IMR-90 (cell line): ENCODE data around the gene SHB. TPM values are rescaled to one million over a fixed set of nuclear protein-coding genes. Genes with fewer than 3 reads are reported as not detected.

ENCODE experiments used
- ATAC-seq: fragments of 200-7000 bp; cut with Tn5 transposase; 2 replicates; pipeline ENCODE4 v1.9.1; 2020; ENCODE audit warnings: low read depth, mild to moderate bottlenecking, moderate library complexity
- BruUV-seq: library from RNA; stranded (reverse); fragments of 400-500 nt; replicated peaks from 2 replicates; lab custom pipeline; 2021; lab: Mats Ljungman, UMichigan
- CTCF ChIA-PET: fragments of 300-600 bp; formaldehyde crosslinking; extraction: SDS; loops from one replicate; lab custom pipeline; 2021; ENCODE audit warnings: antibody characterized with exemption; lab: Yijun Ruan, JAX
- POLR2A ChIA-PET: fragments of 300-600 bp; sonication (Branson Sonifier 250); formaldehyde crosslinking; loops from one replicate; lab custom pipeline; 2022; ENCODE audit warnings: antibody characterized with exemption; ENCODE audit not compliant: unreplicated experiment; lab: Charles Lee
- DNase-seq: peaks from one replicate; pipeline ENCODE4 v3.0.0; 2013
- H2AFZ ChIP-seq: replicated peaks from 2 replicates; pipeline ENCODE3; 2013; ENCODE audit warnings: low read length, mild to moderate bottlenecking; ENCODE audit not compliant: poor library complexity
- H2AK5ac ChIP-seq: 2 replicates; pipeline ENCODE4 v1.6.1; 2013; ENCODE audit warnings: low read depth, low read length, inconsistent platforms
- H2AK9ac ChIP-seq: replicated peaks from 2 replicates; pipeline ENCODE3; 2013; ENCODE audit warnings: mild to moderate bottlenecking, low read depth, low read length, moderate library complexity; ENCODE audit not compliant: poor library complexity
- H2BK120ac ChIP-seq: 2 replicates; pipeline ENCODE4 v1.6.1; 2013; ENCODE audit warnings: low read depth, low read length, inconsistent platforms
- H2BK15ac ChIP-seq: 3 replicates; pipeline ENCODE4 v1.6.1; 2013; ENCODE audit warnings: low read depth, low read length, inconsistent platforms
- H2BK20ac ChIP-seq: 2 replicates; pipeline ENCODE4 v1.6.1; 2013; ENCODE audit warnings: low read depth, mild to moderate bottlenecking, inconsistent platforms, low read length, moderate library complexity
- H2BK5ac ChIP-seq: 2 replicates; pipeline ENCODE4 v1.6.1; 2013; ENCODE audit warnings: mild to moderate bottlenecking, low read depth, low read length, inconsistent platforms; ENCODE audit not compliant: poor library complexity, severe bottlenecking
- H3K14ac ChIP-seq: replicated peaks from 2 replicates; pipeline ENCODE4 v1.6.1; 2013; ENCODE audit warnings: low read depth, low read length, inconsistent platforms
- H3K18ac ChIP-seq: 2 replicates; pipeline ENCODE4 v1.6.1; 2013; ENCODE audit warnings: low read depth, low read length, control low read depth
- H3K23ac ChIP-seq: 2 replicates; pipeline ENCODE4 v1.6.1; 2013; ENCODE audit warnings: low read depth, low read length, inconsistent platforms
- H3K27ac ChIP-seq: 2 replicates; pipeline ENCODE4 v1.5.1; 2013; ENCODE audit warnings: mild to moderate bottlenecking, control low read depth, low read length; ENCODE audit not compliant: insufficient read depth
- H3K27me3 ChIP-seq: 2 replicates; pipeline ENCODE4 v1.6.1; 2013; ENCODE audit warnings: low read length; ENCODE audit not compliant: control insufficient read depth, insufficient read depth
- H3K36me3 ChIP-seq: 2 replicates; pipeline ENCODE4 v1.6.1; 2013; ENCODE audit warnings: low read length, mixed read lengths; ENCODE audit not compliant: control insufficient read depth, insufficient read depth
- H3K4ac ChIP-seq: 2 replicates; pipeline ENCODE4 v1.6.1; 2013; ENCODE audit warnings: low read depth, low read length, inconsistent platforms
- H3K4me1 ChIP-seq: 2 replicates; pipeline ENCODE4 v1.6.1; 2013; ENCODE audit warnings: low read length, mixed read lengths; ENCODE audit not compliant: control insufficient read depth, insufficient read depth
- H3K4me2 ChIP-seq: 2 replicates; pipeline ENCODE4 v1.6.1; 2013; ENCODE audit warnings: low read depth, mild to moderate bottlenecking, control low read depth, low read length, moderate library complexity
- H3K4me3 ChIP-seq: 2 replicates; pipeline ENCODE4 v1.5.1; 2013; ENCODE audit warnings: low read depth, mild to moderate bottlenecking, control low read depth, low read length, moderate library complexity; ENCODE audit not compliant: insufficient read depth
- H3K56ac ChIP-seq: 2 replicates; pipeline ENCODE4 v1.6.1; 2013; ENCODE audit warnings: low read length, inconsistent platforms; ENCODE audit not compliant: insufficient read depth; ENCODE audit errors: extremely low read depth
- H3K79me1 ChIP-seq, 2 experiments: 2 replicates each; pipeline ENCODE4 v1.6.1; 2013; ENCODE audit warnings: low read length in 2 of 2, inconsistent platforms in 1 of 2, low read depth in 1 of 2
- H3K9ac ChIP-seq: 2 replicates; pipeline ENCODE4 v1.6.1; 2013; ENCODE audit warnings: low read depth, low read length, control low read depth
- H3K9me1 ChIP-seq: 2 replicates; pipeline ENCODE4 v1.6.1; 2013; ENCODE audit warnings: low read length, inconsistent platforms; ENCODE audit not compliant: insufficient read depth
- H3K9me3 ChIP-seq: 2 replicates; pipeline ENCODE4 v1.6.1; 2013; ENCODE audit warnings: low read length; ENCODE audit not compliant: control insufficient read depth, insufficient read depth
- H4K20me1 ChIP-seq: 2 replicates; pipeline ENCODE4 v1.6.1; 2013; ENCODE audit warnings: low read length, inconsistent platforms; ENCODE audit not compliant: insufficient read depth
- H4K5ac ChIP-seq: 2 replicates; pipeline ENCODE4 v1.6.1; 2013; ENCODE audit warnings: mild to moderate bottlenecking, low read depth, low read length, control low read depth
- H4K8ac ChIP-seq, 2 experiments: 2 replicates each; pipeline ENCODE4 v1.6.1; 2013; ENCODE audit warnings: low read depth in 2 of 2, low read length in 2 of 2, control low read depth in 1 of 2, inconsistent platforms in 1 of 2
- H4K91ac ChIP-seq: 2 replicates; pipeline ENCODE4 v1.6.1; 2013; ENCODE audit warnings: low read depth, low read length, inconsistent platforms; ENCODE audit not compliant: insufficient read depth
- BHLHE40 ChIP-seq: fragments of 150-350 bp; IDR thresholded peaks from 2 replicates; pipeline ENCODE4 v1.6.1; 2016; ENCODE audit warnings: mild to moderate bottlenecking, low read depth, low read length
- CHD1 ChIP-seq: IDR thresholded peaks from 2 replicates; pipeline ENCODE4 v1.6.1; 2012; ENCODE audit warnings: low read depth, low read length, improper control_type of control experiment
- CTCF ChIP-seq: conservative IDR thresholded peaks from 2 replicates; pipeline ENCODE4 v1.5.1; 2012; ENCODE audit warnings: mild to moderate bottlenecking, low read depth, low read length, improper control_type of control experiment
- ELK1 ChIP-seq: fragments of 150-350 bp; IDR thresholded peaks from 2 replicates; pipeline ENCODE4 v1.6.1; 2016; ENCODE audit warnings: low read depth, mild to moderate bottlenecking, low read length, moderate library complexity, borderline replicate concordance
- FOS ChIP-seq: fragments of 150-350 bp; IDR thresholded peaks from 2 replicates; pipeline ENCODE4 v1.6.1; 2016; ENCODE audit warnings: low read depth, low read length
- MAFK ChIP-seq: IDR thresholded peaks from 2 replicates; pipeline ENCODE4 v1.6.1; 2012; ENCODE audit warnings: low read depth, low read length, improper control_type of control experiment
- MAZ ChIP-seq: IDR thresholded peaks from 2 replicates; pipeline ENCODE4 v1.6.1; 2012; ENCODE audit warnings: low read depth, mild to moderate bottlenecking, low read length, improper control_type of control experiment, moderate library complexity, borderline replicate concordance
- MXI1 ChIP-seq: IDR thresholded peaks from 2 replicates; pipeline ENCODE4 v1.6.1; 2012; ENCODE audit warnings: low read depth, mild to moderate bottlenecking, low read length, moderate library complexity, borderline replicate concordance
- NFE2L2 ChIP-seq: fragments of 150-350 bp; IDR thresholded peaks from 2 replicates; pipeline ENCODE4 v1.6.1; 2016; ENCODE audit warnings: low read depth, mild to moderate bottlenecking, low read length
- POLR2A ChIP-seq: IDR thresholded peaks from 2 replicates; pipeline ENCODE4 v1.6.1; 2012; ENCODE audit warnings: mild to moderate bottlenecking, low read depth, low read length
- RCOR1 ChIP-seq: IDR thresholded peaks from 2 replicates; pipeline ENCODE4 v1.6.1; 2012; ENCODE audit warnings: mild to moderate bottlenecking, low read length, improper control_type of control experiment; ENCODE audit not compliant: insufficient replicate concordance
- RFX5 ChIP-seq: IDR thresholded peaks from 2 replicates; pipeline ENCODE4 v1.8.0; 2012; ENCODE audit warnings: low read depth, mild to moderate bottlenecking, low read length, moderate library complexity
- USF2 ChIP-seq: fragments of 150-350 bp; IDR thresholded peaks from 2 replicates; pipeline ENCODE4 v1.6.1; 2017; ENCODE audit warnings: mild to moderate bottlenecking, antibody characterized with exemption, low read length, low read depth
- WGBS, 2 experiments: methylation state at CpG; one replicate each; pipeline versions ENCODE4 v1.1.5 to v1.1.7; 2013; ENCODE audit warnings: missing lambda C conversion rate in 2 of 2; ENCODE audit not compliant: insufficient read length in 1 of 2; ENCODE audit errors: extremely low coverage in 2 of 2; 5-methylcytosine and 5-hydroxymethylcytosine counted together
- dilution Hi-C: fragments of 300-500 bp; cut with HindIII; formaldehyde crosslinking; loops from one replicate; pipeline ENCODE4 v1.14.3; 2018; ENCODE audit warnings: low sequenced_read_pairs; ENCODE audit not compliant: unreplicated experiment
- in situ Hi-C: fragments of 300-500 bp; cut with MboI; formaldehyde crosslinking; loops from 3 replicates; pipeline ENCODE4 v1.14.3; 2019; ENCODE audit warnings: low sequenced_read_pairs, inconsistent platforms, mixed read lengths
- intact Hi-C: fragments of 100-400 bp; cut with micrococcal nuclease; formaldehyde crosslinking; loops from 2 replicates; pipeline ENCODE4 v1.10.0; 2022
- polyA plus RNA-seq, 3 experiments: library from polyadenylated mRNA; depleted of rRNA; stranded (reverse); fragments of >200 nt; gene quantifications; 2 replicates each; pipeline ENCODE4 v1.2.3, GENCODE V29; 2012; ENCODE audit warnings: low replicate concordance in 1 of 3
- total RNA-seq: library from RNA; depleted of rRNA; stranded (reverse); fragments of >200 nt; gene quantifications from 2 replicates; pipeline ENCODE4 v1.2.3, GENCODE V29; 2012

The SHB gene
- total and polyA plus RNA-seq, 2 of the 4 experiments (the other 2 are of a cell fraction) = 6.1 to 20.4 TPM

- Histone ChIP-seq H2AK5ac (peak overlapping the region; percentile 38; the same call in 1 of the 2 replicates), H3K4me1 (peaks cover 12% of the 10 kb centered on the region), H3K23ac (no peak overlapping the region), H2AK9ac (no peak overlapping the region), H2BK5ac (no peak overlapping the region), H3K4me3 (no peak overlapping the region), H3K79me1 (peaks cover 0 to 23% of the 10 kb centered on the region in 2 experiments; a peak in 2 of 4 replicates), H3K14ac (0 out of 2 replicates have a peak overlapping the region, but pooled peaks have one; percentile 5), H4K5ac (no peak overlapping the region), H3K27me3 (no peaks in the 10 kb centered on the region), H4K91ac (no peak overlapping the region), H2BK120ac (no peak overlapping the region), H3K9me3 (no peaks in the 10 kb centered on the region), H3K27ac (no peak overlapping the region), H3K56ac (no peak overlapping the region), H3K9me1 (peaks cover 6% of the 10 kb centered on the region), H2BK20ac (no peak overlapping the region), H2AFZ (no peak overlapping the region), H4K8ac (no peak overlapping the region), H3K4ac (no peak overlapping the region), H3K36me3 (no peaks in the 10 kb centered on the region), H4K20me1 (no peaks in the 10 kb centered on the region; the same call in 1 of the 2 replicates), H3K4me2 (no peak overlapping the region), H2BK15ac (no peak overlapping the region), H3K9ac (no peak overlapping the region), H3K18ac (no peak overlapping the region)
- in situ Hi-C loops (loop anchor here (10.0 kb wide), 1 partner anchor 325 kb away; no protein-coding TSS in a partner anchor), dilution Hi-C loops (loop anchor here (25.0 kb wide), 1 partner anchor 478 kb away; the partner anchor contains the start of gene ALDH1B1), intact Hi-C loops (no loop called here)
- BruUV-seq = no TSS peak
- DNase-seq (no peak), ATAC-seq (no peak)
- TF ChIP-seq CTCF (no peak), BHLHE40 (no peak), RCOR1 (no peak), POLR2A (no peak), RFX5 (no peak), USF2 (no peak), ELK1 (no peak), MAZ (no peak), FOS (no peak), NFE2L2 (no peak), CHD1 (no peak), MAFK (no peak), MXI1 (no peak)
- POLR2A ChIA-PET = no interaction called here
- no CpG with 5 or more reads among the region's 3 CpGs for WGBS, 2 experiments
- CTCF ChIA-PET = interaction anchor here (1.6 kb wide), 1 partner anchor 108 kb away, joined by 3 read pairs; no protein-coding TSS in a partner anchor
Measured at GRCh38 chr9:37909326-37909725, 159.7 kb downstream of the SHB start.
